Measurements from ENCODE around the gene ROCK2. TPM values are rescaled to one million over a fixed set of nuclear protein-coding genes. Genes with fewer than 3 reads are reported as not detected.

The ROCK2 gene
- total and polyA plus RNA-seq, 2 of the 13 experiments (the other 11 are each of a cell fraction or from before 2014, with no cell fraction given): 38.1 to 119 TPM

- TF ChIP-seq CREBL2 (CRISPR knock-in tag; IDR thresholded peaks at IDR 0.05; ENCODE audit: borderline replicate concordance) (no peak), ZNF609 (CRISPR knock-in tag; IDR thresholded peaks at IDR 0.05; ENCODE audit: borderline replicate concordance) (peak; percentile 100), ZNF407 (CRISPR knock-in tag; IDR thresholded peaks at IDR 0.05; ENCODE audit: not compliant biosample characterization) (no peak), JARID2 (CRISPR knock-in tag; IDR thresholded peaks at IDR 0.05; ENCODE audit: insufficient replicate concordance) (peak; percentile 67), SRSF1 (optimal IDR thresholded peaks at IDR 0.05; ENCODE audit: low read depth, low read length) (no peak), RFX5 (IDR thresholded peaks at IDR 0.05; ENCODE audit: low read depth, low read length) (no peak), ZNF564 (CRISPR knock-in tag; IDR thresholded peaks at IDR 0.05) (peak; percentile 81; the same call in 1 of the 2 replicates), POGZ (CRISPR knock-in tag; IDR thresholded peaks at IDR 0.05) (peak; percentile 96), HMG20B (CRISPR knock-in tag; conservative IDR thresholded peaks at IDR 0.05) (peak; percentile 97), GPN1 (CRISPR knock-in tag; IDR thresholded peaks at IDR 0.05; ENCODE audit: borderline replicate concordance) (no peak), ELF3 (CRISPR knock-in tag; IDR thresholded peaks at IDR 0.05) (peak; percentile 98), ZNF280B (CRISPR knock-in tag; IDR thresholded peaks at IDR 0.05; ENCODE audit: borderline replicate concordance) (peak; percentile 33; the same call in 1 of the 2 replicates), BCL6 (CRISPR knock-in tag; IDR thresholded peaks at IDR 0.05) (peak; percentile 98), FOSL2 (CRISPR knock-in tag; IDR thresholded peaks at IDR 0.05) (peak; percentile 96)
These were observed 10.1 kb upstream of the ROCK2 start (continued) for GRCh38 chr2:11354363-11355154.

Data from HepG2 (cell line).